ENCODE data around the gene DCAF7. TPM values are rescaled to one million over a fixed set of nuclear protein-coding genes. Genes with fewer than 3 reads are reported as not detected.

Gene DCAF7
- total and polyA plus RNA-seq, 4 experiments from 2014 or later, result 75.6 to 93.0 (median 86.5) TPM

GRCh38 chr17:63534078-63534570, 16.2 kb upstream of the DCAF7 start:
- H3K4me1 ChIP-seq (ENCODE audit: insufficient read depth, low read length), result peaks cover 6% of the 10 kb centered on the region
- no peaks in the 10 kb centered on the region for H3K36me3 ChIP-seq (ENCODE audit: insufficient read depth, low read length)
- H3K4me3 ChIP-seq (ENCODE audit: low read length in 2 of 2), result no peak overlapping the region
- Mint-ChIP-seq H3K9me3 (peaks cover 0 to 2% (median 0%) of the 10 kb centered on the region in 8 donors), H3K4me1 (peaks cover 2 to 7% (median 4%) of the 10 kb centered on the region in 4 donors), H3K27ac (no peak overlapping the region), H3K27me3 (peaks cover 16 to 17% of the 10 kb centered on the region in 2 donors), H3K4me3 (no peak overlapping the region), H3K36me3 (no peaks in the 10 kb centered on the region)
- ChIA-PET CTCF (ENCODE audit: partially characterized antibody) (no interaction called here), POLR2A (ENCODE audit: partially characterized antibody) (no interaction called here)
- H3K27me3 ChIP-seq (ENCODE audit: insufficient read depth, low read length), result peaks cover 4% of the 10 kb centered on the region
- H3K27ac ChIP-seq (ENCODE audit: low read depth, low read length), result no peak overlapping the region
- intact Hi-C loops (cut with micrococcal nuclease), result no loop called here
- H3K9me3 ChIP-seq (ENCODE audit: control insufficient read depth in 1 of 2, low read length in 2 of 2), result no peaks in the 10 kb centered on the region
- no peak for DNase-seq

GRCh38 chr17:63534816-63535455, 15.3 kb upstream of the DCAF7 start:
- Histone ChIP-seq H3K27me3 (ENCODE audit: insufficient read depth, low read length) (peaks cover 4% of the 10 kb centered on the region), H3K4me1 (ENCODE audit: insufficient read depth, low read length) (peaks cover 6% of the 10 kb centered on the region), H3K4me3 (ENCODE audit: low read length in 2 of 2) (no peak overlapping the region), H3K9me3 (ENCODE audit: control insufficient read depth in 1 of 2, low read length in 2 of 2) (no peaks in the 10 kb centered on the region), H3K36me3 (ENCODE audit: insufficient read depth, low read length) (no peaks in the 10 kb centered on the region), H3K27ac (ENCODE audit: low read depth, low read length) (no peak overlapping the region)
- Mint-ChIP-seq H3K36me3 (no peaks in the 10 kb centered on the region), H3K27ac (no peak overlapping the region), H3K4me1 (peaks cover 2 to 16% (median 6%) of the 10 kb centered on the region in 4 donors), H3K4me3 (no peak overlapping the region), H3K9me3 (peaks cover 0 to 2% (median 0%) of the 10 kb centered on the region in 8 donors), H3K27me3 (peaks cover 23 to 25% of the 10 kb centered on the region in 2 donors)
- DNase-seq, result no peak
- intact Hi-C loops (cut with micrococcal nuclease), result no loop called here
- ChIA-PET CTCF (ENCODE audit: partially characterized antibody) (no interaction called here), POLR2A (ENCODE audit: partially characterized antibody) (no interaction called here)

GRCh38 chr17:63535640-63536039, 14.6 kb upstream of the DCAF7 start:
- H3K27me3 ChIP-seq (ENCODE audit: insufficient read depth, low read length), result peaks cover 4% of the 10 kb centered on the region
- peaks cover 0 to 2% (median 0%) of the 10 kb centered on the region in 8 donors for H3K9me3 Mint-ChIP-seq
- no peak overlapping the region for H3K27ac Mint-ChIP-seq
- peaks cover 23 to 28% of the 10 kb centered on the region in 2 donors for H3K27me3 Mint-ChIP-seq
- H3K9me3 ChIP-seq (ENCODE audit: control insufficient read depth in 1 of 2, low read length in 2 of 2), result no peaks in the 10 kb centered on the region
- CTCF ChIA-PET (ENCODE audit: partially characterized antibody), result no interaction called here
- H3K36me3 ChIP-seq (ENCODE audit: insufficient read depth, low read length), result no peaks in the 10 kb centered on the region
- POLR2A ChIA-PET (ENCODE audit: partially characterized antibody), result no interaction called here
- peaks cover 2 to 16% (median 6%) of the 10 kb centered on the region in 4 donors for H3K4me1 Mint-ChIP-seq
- no peak overlapping the region for H3K27ac ChIP-seq (ENCODE audit: low read depth, low read length)
- intact Hi-C loops (cut with micrococcal nuclease), result no loop called here
- H3K4me1 ChIP-seq (ENCODE audit: insufficient read depth, low read length), result peaks cover 6% of the 10 kb centered on the region
- no peak overlapping the region for H3K4me3 ChIP-seq (ENCODE audit: low read length in 2 of 2)
- no peaks in the 10 kb centered on the region for H3K36me3 Mint-ChIP-seq
- DNase-seq, result no peak
- no peak overlapping the region for H3K4me3 Mint-ChIP-seq

GRCh38 chr17:63537001-63537400, 13.3 kb upstream of the DCAF7 start:
- no peaks in the 10 kb centered on the region for H3K36me3 Mint-ChIP-seq
- H3K4me1 ChIP-seq (ENCODE audit: insufficient read depth, low read length), result peaks cover 6% of the 10 kb centered on the region
- intact Hi-C loops (cut with micrococcal nuclease), result no loop called here
- H3K4me3 ChIP-seq (ENCODE audit: low read length in 2 of 2), result no peak overlapping the region
- peaks cover 0 to 2% (median 0%) of the 10 kb centered on the region in 8 donors for H3K9me3 Mint-ChIP-seq
- POLR2A ChIA-PET (ENCODE audit: partially characterized antibody), result no interaction called here
- H3K27me3 ChIP-seq (ENCODE audit: insufficient read depth, low read length), result peaks cover 4% of the 10 kb centered on the region
- H3K27ac Mint-ChIP-seq, result no peak overlapping the region
- H3K4me3 Mint-ChIP-seq, result peak overlapping the region in 1 of 8 donors; percentile 33
- H3K27me3 Mint-ChIP-seq, result peaks cover 23 to 32% of the 10 kb centered on the region in 2 donors
- no peaks in the 10 kb centered on the region for H3K9me3 ChIP-seq (ENCODE audit: control insufficient read depth in 1 of 2, low read length in 2 of 2)
- peaks cover 2 to 16% (median 6%) of the 10 kb centered on the region in 4 donors for H3K4me1 Mint-ChIP-seq
- no peak overlapping the region for H3K27ac ChIP-seq (ENCODE audit: low read depth, low read length)
- no peaks in the 10 kb centered on the region for H3K36me3 ChIP-seq (ENCODE audit: insufficient read depth, low read length)
- no peak for DNase-seq
- CTCF ChIA-PET (ENCODE audit: partially characterized antibody), result no interaction called here

GRCh38 chr17:63537991-63538692, 12.1 kb upstream of the DCAF7 start:
- Histone ChIP-seq H3K36me3 (ENCODE audit: insufficient read depth, low read length) (no peaks in the 10 kb centered on the region), H3K27me3 (ENCODE audit: insufficient read depth, low read length) (peaks cover 4% of the 10 kb centered on the region), H3K4me3 (ENCODE audit: low read length in 2 of 2) (no peak overlapping the region), H3K9me3 (ENCODE audit: control insufficient read depth in 1 of 2, low read length in 2 of 2) (no peaks in the 10 kb centered on the region), H3K27ac (ENCODE audit: low read depth, low read length) (no peak overlapping the region), H3K4me1 (ENCODE audit: insufficient read depth, low read length) (peaks cover 6% of the 10 kb centered on the region)
- DNase-seq, result no peak
- Mint-ChIP-seq H3K36me3 (no peaks in the 10 kb centered on the region), H3K4me1 (peaks cover 2 to 16% (median 6%) of the 10 kb centered on the region in 4 donors), H3K27me3 (peaks cover 23 to 32% of the 10 kb centered on the region in 2 donors), H3K27ac (no peak overlapping the region), H3K9me3 (peaks cover 0 to 2% (median 0%) of the 10 kb centered on the region in 8 donors), H3K4me3 (peak overlapping the region in 4 of 8 donors; percentile 28 to 70 (median 60))
- ChIA-PET POLR2A (ENCODE audit: partially characterized antibody) (no interaction called here), CTCF (ENCODE audit: partially characterized antibody) (no interaction called here)
- intact Hi-C loops (cut with micrococcal nuclease), result no loop called here

- no peak overlapping the region for H3K4me3 ChIP-seq (ENCODE audit: low read length in 2 of 2)
- peaks cover 23 to 32% of the 10 kb centered on the region in 2 donors for H3K27me3 Mint-ChIP-seq
- H3K4me1 ChIP-seq (ENCODE audit: insufficient read depth, low read length), result peaks cover 6% of the 10 kb centered on the region
- H3K27ac Mint-ChIP-seq, result no peak overlapping the region
- intact Hi-C loops (cut with micrococcal nuclease), result no loop called here
- DNase-seq, result no peak
- ChIA-PET POLR2A (ENCODE audit: partially characterized antibody) (no interaction called here), CTCF (ENCODE audit: partially characterized antibody) (no interaction called here)
- H3K4me3 Mint-ChIP-seq, result peak overlapping the region in 4 of 8 donors; percentile 33 to 70 (median 58)
- H3K9me3 ChIP-seq (ENCODE audit: control insufficient read depth in 1 of 2, low read length in 2 of 2), result no peaks in the 10 kb centered on the region
- peaks cover 0 to 2% (median 0%) of the 10 kb centered on the region in 8 donors for H3K9me3 Mint-ChIP-seq
- H3K27me3 ChIP-seq (ENCODE audit: insufficient read depth, low read length), result peaks cover 4% of the 10 kb centered on the region
- H3K36me3 Mint-ChIP-seq, result no peaks in the 10 kb centered on the region
- no peak overlapping the region for H3K27ac ChIP-seq (ENCODE audit: low read depth, low read length)
- no peaks in the 10 kb centered on the region for H3K36me3 ChIP-seq (ENCODE audit: insufficient read depth, low read length)
- peaks cover 2 to 16% (median 6%) of the 10 kb centered on the region in 4 donors for H3K4me1 Mint-ChIP-seq
These were observed 11.3 kb upstream of the DCAF7 start for GRCh38 chr17:63538693-63539595.

- DNase-seq, result no peak
- ChIA-PET POLR2A (ENCODE audit: partially characterized antibody) (no interaction called here), CTCF (ENCODE audit: partially characterized antibody) (no interaction called here)
- peaks cover 22 to 27% of the 10 kb centered on the region in 2 donors for H3K27me3 Mint-ChIP-seq
- Histone ChIP-seq H3K4me3 (ENCODE audit: low read length in 2 of 2) (no peak overlapping the region), H3K4me1 (ENCODE audit: insufficient read depth, low read length) (peaks cover 6% of the 10 kb centered on the region), H3K27ac (ENCODE audit: low read depth, low read length) (no peak overlapping the region), H3K36me3 (ENCODE audit: insufficient read depth, low read length) (no peaks in the 10 kb centered on the region), H3K9me3 (ENCODE audit: control insufficient read depth in 1 of 2, low read length in 2 of 2) (no peaks in the 10 kb centered on the region), H3K27me3 (ENCODE audit: insufficient read depth, low read length) (peaks cover 4% of the 10 kb centered on the region)
- intact Hi-C loops (cut with micrococcal nuclease), result no loop called here
- no peak overlapping the region for H3K4me3 Mint-ChIP-seq
- H3K36me3 Mint-ChIP-seq, result no peaks in the 10 kb centered on the region
- H3K27ac Mint-ChIP-seq, result no peak overlapping the region
- peaks cover 2 to 16% (median 6%) of the 10 kb centered on the region in 4 donors for H3K4me1 Mint-ChIP-seq
- H3K9me3 Mint-ChIP-seq, result no peaks in the 10 kb centered on the region
These were observed 9.7 kb upstream of the DCAF7 start for GRCh38 chr17:63540590-63540989.
